Right renal cortex interstitium (tissue), 3 donors: ENCODE results near the gene INPP5D. TPM values are rescaled to one million over a fixed set of nuclear protein-coding genes. Genes with fewer than 3 reads are reported as not detected.

Experiments used
- DNase-seq, 3 donors: peaks; one replicate each; pipeline ENCODE4 v3.0.0-alpha.2; 2013; ENCODE audit warnings: low read depth in 3 of 3, low spot score in 2 of 3
- polyA plus RNA-seq, 3 donors: library from polyadenylated mRNA; unstranded; fragments of 120-200 nt; gene quantifications; one replicate each; pipeline ENCODE4 v1.2.1, GENCODE V29; 2013; ENCODE audit not compliant: insufficient read length in 3 of 3

The INPP5D gene
- polyA plus RNA-seq, 3 donors, result 6.2 to 6.7 (median 6.5) TPM

GRCh38 chr2:233068762-233069418 is 8.7 kb downstream of the INPP5D start:
- DNase-seq, result no peak

DNA sequence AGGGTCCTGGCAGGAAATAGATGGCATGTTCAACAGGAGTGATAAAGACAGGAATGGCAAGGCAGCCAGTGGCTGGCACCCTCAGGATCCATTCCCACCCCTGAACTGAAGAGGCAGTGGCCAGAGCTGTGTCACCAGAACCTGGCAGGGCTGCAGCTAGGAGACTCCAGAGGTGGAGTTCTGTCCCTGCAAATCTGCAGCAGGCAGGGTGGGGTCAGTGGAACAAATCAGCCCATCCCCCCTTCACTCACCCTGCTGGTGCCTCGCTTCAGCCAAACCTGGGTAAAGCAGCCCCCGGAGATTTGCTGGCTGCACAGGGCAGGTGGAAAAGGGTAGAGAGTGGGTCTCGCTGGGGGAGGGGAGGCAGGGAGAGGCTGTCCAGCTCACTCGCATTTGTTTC is 12.7 kb downstream of the INPP5D start:
- no peak for DNase-seq

DNA sequence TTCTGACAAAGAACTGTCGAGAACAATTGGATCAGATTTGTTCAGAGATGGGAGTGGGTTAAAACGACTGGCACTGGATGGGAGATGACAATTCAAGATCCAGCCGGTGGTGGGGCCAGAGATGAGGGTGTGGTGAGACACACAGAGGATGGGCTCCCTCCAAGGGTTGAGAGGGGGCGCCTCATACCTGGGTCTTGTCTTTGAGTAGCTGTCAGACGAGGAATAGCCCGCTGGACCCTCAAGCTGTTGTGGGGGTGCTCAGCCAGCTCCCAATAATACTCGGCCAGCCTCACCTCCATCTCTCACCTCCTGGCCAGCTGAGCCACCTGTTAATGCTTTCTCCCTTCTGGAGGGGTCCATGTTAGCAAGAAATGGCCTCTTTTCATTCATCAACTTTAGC is 14.0 kb downstream of the INPP5D start:
- no peak for DNase-seq

DNA sequence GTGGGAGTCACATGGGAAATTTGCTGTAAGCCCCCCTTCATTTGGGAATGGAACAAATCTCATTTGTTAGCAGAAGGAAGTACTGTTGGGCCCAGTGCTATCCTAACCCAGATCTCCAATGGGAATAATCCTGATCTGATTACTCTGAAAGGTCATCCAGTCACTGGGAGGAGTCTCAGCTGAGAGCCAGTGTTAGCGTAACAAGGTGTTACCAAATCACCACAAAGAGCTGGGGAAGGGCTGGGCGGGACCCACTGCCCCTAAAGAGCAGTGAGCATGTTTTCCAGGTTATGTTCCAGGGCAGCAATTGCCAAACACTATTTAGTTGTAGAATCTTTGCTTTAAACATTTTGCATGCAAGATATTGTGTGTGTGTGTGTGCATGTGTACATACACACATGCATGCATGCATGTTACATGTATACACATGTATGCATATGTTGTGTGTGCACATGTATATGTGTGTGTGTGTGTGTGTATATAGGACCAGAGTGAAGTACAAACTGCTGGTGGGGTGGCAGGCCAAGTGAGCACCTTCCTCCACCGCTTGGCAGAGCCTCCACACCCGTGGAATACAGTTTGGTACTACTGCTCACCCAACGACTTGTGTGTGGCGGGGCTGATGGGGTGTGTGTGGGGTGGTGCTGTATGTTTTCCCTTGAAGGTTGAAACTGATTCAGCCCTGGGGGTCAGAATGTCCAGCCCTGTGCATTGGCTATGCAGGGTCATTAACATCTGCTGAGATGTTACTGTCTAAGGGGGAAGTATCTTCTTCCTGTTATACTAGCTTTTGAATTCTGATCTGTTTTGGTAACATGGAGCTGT is 15.2 kb downstream of the INPP5D start:
- DNase-seq, result no peak

DNA sequence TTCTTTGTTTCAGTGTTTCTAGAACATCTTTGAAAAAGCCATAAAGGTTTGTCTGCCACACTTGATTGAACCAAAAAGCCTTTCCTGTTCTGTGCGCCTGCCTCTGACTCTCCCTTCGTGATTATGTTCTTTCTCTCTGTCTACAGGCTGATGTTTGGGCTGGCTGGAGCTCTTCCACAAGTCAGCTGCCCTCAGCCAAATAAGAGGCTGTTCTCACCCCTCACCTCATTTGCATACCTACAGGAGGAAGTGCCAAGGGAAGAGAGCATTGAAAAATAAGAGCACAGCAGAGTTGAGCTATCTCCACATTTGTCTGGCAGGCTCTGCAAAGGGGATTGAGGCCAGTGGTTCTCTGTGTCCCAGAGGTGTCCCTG is 15.8 kb downstream of the INPP5D start:
- DNase-seq, result no peak

DNA sequence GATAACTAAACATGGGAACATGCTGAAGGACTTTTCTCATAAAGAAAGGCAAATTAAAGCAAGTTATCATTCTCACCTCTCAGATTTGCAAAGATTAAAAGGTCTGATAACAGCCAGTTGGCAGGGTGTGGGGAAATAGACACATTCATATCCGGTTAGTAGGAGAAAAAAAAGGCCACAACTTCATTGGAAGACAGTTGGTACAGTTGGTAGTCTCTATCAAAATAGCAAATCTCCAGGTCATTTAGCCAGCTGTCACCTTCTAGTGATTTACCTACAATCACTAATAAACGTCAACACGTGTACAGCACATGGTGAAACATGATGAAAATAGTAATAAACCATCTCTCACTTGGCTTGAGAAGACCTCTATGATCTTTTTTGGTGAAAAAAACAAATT is 16.6 kb downstream of the INPP5D start:
- no peak for DNase-seq

- no peak for DNase-seq
Measured at GRCh38 chr2:233079473-233079877, 19.3 kb downstream of the INPP5D start.

- DNase-seq, result no peak
Measured at GRCh38 chr2:233079953-233080835, 20.1 kb downstream of the INPP5D start.

DNA sequence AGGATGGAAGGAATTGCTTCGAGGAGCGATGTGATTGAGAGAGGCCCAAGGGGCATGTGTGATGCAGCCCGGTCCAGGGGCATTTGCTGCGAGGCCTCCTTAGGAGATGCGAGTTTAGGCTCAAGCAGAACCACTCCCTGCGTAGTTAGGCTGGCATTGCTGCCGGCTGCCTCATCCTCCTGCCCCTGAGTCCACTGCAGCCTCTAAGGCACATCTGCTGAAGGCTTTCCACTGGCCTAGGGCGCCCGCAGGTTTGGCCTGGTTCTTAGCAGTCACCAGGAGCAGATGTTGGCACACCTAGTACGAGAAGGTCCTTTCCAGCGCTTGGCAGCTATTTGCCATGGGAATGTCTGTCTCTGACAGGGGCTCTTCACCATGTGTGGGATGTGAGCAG is 20.7 kb downstream of the INPP5D start:
- DNase-seq, result no peak

DNA sequence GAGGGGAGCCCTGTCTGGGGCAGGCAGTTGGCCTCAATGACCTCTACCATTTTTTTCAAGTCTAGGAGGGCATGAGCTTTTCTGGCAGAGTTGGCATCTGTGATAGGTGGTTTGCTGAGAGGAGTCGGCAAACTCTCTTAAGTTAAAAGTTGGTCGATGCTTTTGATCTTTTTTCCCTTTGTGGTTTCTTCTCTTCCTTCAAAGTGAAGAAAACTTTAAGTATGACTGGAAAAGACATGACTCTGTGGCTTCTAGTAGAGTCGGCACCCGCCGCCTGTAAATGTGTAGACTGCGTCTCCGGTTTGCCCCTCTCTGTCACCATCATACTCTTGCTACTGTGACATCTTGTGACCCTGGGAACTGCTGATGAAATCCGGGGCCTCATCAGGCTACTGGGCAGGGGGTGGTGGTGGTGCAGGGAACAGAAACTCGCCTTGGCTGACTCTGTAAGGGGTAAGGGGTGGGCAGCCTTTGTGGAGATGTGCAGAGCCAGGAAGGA is 21.1 kb downstream of the INPP5D start:
- DNase-seq, result no peak

- no peak for DNase-seq
Measured at GRCh38 chr2:233081731-233082221, 21.6 kb downstream of the INPP5D start.

- no peak for DNase-seq
Measured at GRCh38 chr2:233082222-233082930, 22.2 kb downstream of the INPP5D start.

- DNase-seq, result no peak
Measured at GRCh38 chr2:233082931-233083755, 23.0 kb downstream of the INPP5D start.

DNA sequence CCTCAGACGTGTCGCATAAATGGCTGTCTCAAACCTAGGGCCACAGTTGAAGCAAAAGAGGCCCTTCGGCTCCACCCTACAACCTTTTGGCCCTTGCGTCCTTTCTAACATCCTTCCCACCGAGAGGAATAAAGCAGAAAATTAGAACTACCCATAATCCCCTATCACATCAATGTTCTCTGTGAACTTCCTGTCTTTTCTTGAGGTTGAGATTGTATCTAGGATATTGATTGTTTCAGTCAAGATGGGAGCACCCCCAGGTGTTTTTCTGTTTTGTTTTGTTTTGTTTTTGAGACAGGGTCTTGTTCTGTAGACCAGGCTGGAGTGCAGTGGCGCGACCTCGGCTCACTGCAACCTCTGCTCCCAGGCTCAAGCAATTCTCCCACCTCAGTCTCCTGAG is 23.6 kb downstream of the INPP5D start:
- no peak for DNase-seq

DNA sequence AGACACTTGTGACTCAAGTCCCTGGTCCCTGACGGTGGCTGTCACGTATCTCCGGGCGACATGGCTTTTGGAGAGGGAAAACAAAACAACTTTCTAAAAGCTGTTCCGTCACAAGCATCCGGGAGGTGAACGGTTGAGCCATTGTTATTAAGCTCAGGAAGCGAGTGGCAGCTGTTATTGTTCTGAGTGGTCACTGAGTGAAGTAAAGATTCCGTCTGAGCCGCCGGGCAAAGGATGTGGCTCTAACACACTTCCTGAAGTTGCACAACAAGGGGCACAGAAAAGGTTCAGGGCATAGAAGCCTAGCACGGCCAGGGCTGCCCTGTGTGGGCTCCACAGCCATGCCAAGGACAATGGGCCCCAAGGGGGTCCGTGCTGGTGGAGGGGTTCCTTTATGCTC is 24.3 kb downstream of the INPP5D start:
- no peak for DNase-seq

DNA sequence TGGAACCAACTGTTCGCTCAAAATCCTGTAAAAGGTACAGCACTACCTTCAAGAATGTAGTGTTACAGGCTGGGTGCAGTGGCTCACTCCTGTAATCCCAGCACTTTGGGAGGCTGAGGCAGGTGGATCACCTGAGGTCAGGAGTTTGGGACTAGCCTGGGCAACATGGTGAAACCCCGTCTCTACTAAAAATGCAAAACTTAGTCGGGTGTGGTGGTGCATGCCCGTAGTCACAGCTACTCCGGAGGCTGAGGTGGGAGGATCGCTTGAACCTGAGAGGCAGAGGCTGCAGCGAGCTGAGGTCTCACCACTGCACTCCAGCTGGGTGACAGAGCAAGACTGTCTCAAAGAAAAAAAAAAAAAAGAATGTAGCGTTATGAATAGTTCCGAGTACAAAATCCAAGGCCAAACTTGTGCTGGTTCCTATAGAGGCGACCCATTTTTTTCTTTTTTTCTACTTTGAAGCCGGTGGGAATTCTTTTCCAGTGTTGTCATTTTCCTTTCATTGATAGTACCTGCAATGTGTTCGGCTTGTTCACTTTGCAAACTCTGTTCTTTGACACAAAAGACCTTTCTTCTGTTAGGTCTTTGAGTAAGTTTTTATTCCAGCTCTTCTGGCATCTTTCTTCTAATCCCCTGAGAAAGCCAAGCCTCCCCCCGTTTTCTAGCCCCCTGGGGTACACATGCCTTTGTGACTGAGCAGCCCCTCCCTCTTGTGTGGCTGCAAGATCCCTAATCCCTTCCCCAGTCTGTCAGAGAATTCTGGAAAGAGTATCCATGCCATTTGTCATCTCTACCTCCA is 25.1 kb downstream of the INPP5D start:
- no peak for DNase-seq

GRCh38 chr2:233085839-233086150 is 25.7 kb downstream of the INPP5D start:
- DNase-seq, result no peak

- DNase-seq, result no peak
Measured at GRCh38 chr2:233087713-233088112, 27.6 kb downstream of the INPP5D start.

DNA sequence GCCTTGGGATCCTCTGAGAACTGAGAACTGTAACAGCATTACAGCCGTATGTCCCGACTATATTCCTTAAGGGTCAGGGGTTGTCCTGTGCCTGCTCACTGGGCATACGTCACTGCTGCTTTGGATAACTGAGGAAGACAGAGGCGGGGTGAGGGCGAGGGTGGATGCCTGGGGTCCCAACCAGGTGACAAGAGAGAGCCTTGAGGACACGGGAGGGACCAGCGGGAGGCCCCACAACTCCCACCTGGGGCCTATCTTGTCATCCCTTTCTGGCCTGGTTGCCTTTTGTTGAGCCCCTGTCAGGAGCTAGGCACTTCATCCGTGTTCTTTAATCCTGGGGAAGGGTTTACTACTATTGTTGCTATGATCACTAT is 28.8 kb downstream of the INPP5D start:
- no peak for DNase-seq
